Keratinocyte (primary cell): ENCODE measurements around the gene ABHD15.

ENCODE experiments used
- EZH2 ChIP-seq: IDR thresholded peaks from one replicate; pipeline ENCODE4 v1.6.1; 2012; ENCODE audit warnings: inconsistent platforms, mild to moderate bottlenecking, low read length, moderate library complexity
- TF ChIP-seq, protein P1 (sequence below), 3 experiments: IDR thresholded peaks in 1 of 3; conservative IDR thresholded peaks in 1 of 3; optimal IDR thresholded peaks in 1 of 3; 2 replicates in 2 of 3; 3 replicates in 1 of 3; pipeline versions ENCODE3 to v1.5.1; 2011; ENCODE audit warnings: low read length in 3 of 3, mild to moderate bottlenecking in 3 of 3, moderate library complexity in 2 of 3, control low read depth in 1 of 3, inconsistent platforms in 1 of 3; ENCODE audit not compliant: insufficient read depth in 2 of 3; ENCODE audit errors: extremely low read depth in 1 of 3

DNA sequence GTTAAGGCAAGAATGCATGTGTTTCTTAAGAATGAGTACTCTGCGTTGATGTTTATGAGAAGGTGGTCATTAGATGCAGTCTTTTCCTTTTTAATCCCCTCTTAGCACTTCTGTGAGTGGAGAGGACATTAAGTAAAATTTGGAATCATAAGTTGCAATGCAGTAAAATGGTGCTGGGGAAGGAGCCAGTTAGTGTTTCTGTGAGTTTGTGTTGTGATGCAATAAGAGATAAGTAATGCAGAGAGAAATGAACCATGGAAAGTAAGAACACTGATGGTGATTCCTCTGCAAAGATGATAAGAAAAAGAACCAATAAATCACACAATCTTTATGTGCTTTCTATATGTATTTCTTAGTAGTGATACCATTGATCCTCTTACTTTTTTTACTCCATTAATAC is 20.0 kb downstream of the ABHD15 start:
- TF ChIP-seq, protein P1, sequence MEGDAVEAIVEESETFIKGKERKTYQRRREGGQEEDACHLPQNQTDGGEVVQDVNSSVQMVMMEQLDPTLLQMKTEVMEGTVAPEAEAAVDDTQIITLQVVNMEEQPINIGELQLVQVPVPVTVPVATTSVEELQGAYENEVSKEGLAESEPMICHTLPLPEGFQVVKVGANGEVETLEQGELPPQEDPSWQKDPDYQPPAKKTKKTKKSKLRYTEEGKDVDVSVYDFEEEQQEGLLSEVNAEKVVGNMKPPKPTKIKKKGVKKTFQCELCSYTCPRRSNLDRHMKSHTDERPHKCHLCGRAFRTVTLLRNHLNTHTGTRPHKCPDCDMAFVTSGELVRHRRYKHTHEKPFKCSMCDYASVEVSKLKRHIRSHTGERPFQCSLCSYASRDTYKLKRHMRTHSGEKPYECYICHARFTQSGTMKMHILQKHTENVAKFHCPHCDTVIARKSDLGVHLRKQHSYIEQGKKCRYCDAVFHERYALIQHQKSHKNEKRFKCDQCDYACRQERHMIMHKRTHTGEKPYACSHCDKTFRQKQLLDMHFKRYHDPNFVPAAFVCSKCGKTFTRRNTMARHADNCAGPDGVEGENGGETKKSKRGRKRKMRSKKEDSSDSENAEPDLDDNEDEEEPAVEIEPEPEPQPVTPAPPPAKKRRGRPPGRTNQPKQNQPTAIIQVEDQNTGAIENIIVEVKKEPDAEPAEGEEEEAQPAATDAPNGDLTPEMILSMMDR (optimal IDR thresholded peaks at IDR 0.05 in 1 of 3, IDR thresholded peaks at IDR 0.05 in 1 of 3, conservative IDR thresholded peaks at IDR 0.05 in 1 of 3; ENCODE audit: extremely low read depth in 1 of 3, insufficient read depth in 2 of 3, low read length in 3 of 3) = no peak
- no peak for TF ChIP-seq EZH2
